ENCODE measurements around the gene TAAR1.

DNA sequence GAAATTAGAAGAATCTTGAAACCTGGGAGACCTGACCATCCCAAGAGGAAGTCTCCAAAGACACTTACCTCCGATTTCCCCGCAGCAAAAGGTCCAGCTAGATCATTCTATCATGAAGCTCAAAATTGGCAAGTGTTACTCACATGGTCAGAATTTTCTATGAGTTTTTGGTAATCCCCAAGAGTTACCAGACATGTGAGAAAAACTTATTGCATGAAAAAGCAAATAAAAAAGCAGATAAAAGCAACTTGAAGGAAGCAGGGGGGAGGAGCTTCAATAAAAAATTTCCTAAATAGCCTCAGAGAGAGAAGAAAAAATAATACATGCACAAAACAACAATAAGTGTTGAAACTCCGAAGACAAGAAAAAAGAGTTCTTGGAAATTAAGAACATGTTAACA, 27.5 kb upstream of the TAAR1 start:
- TF ChIP-seq, protein P1, sequence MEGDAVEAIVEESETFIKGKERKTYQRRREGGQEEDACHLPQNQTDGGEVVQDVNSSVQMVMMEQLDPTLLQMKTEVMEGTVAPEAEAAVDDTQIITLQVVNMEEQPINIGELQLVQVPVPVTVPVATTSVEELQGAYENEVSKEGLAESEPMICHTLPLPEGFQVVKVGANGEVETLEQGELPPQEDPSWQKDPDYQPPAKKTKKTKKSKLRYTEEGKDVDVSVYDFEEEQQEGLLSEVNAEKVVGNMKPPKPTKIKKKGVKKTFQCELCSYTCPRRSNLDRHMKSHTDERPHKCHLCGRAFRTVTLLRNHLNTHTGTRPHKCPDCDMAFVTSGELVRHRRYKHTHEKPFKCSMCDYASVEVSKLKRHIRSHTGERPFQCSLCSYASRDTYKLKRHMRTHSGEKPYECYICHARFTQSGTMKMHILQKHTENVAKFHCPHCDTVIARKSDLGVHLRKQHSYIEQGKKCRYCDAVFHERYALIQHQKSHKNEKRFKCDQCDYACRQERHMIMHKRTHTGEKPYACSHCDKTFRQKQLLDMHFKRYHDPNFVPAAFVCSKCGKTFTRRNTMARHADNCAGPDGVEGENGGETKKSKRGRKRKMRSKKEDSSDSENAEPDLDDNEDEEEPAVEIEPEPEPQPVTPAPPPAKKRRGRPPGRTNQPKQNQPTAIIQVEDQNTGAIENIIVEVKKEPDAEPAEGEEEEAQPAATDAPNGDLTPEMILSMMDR (IDR thresholded peaks at IDR 0.05; ENCODE audit: low read depth, low read length), result no peak
- no peak for TF ChIP-seq EZH2phosphoT487 (IDR thresholded peaks at IDR 0.05; ENCODE audit: low read depth)
